ENCODE results near the gene BPIFB6.

The BPIFB6 gene

DNA sequence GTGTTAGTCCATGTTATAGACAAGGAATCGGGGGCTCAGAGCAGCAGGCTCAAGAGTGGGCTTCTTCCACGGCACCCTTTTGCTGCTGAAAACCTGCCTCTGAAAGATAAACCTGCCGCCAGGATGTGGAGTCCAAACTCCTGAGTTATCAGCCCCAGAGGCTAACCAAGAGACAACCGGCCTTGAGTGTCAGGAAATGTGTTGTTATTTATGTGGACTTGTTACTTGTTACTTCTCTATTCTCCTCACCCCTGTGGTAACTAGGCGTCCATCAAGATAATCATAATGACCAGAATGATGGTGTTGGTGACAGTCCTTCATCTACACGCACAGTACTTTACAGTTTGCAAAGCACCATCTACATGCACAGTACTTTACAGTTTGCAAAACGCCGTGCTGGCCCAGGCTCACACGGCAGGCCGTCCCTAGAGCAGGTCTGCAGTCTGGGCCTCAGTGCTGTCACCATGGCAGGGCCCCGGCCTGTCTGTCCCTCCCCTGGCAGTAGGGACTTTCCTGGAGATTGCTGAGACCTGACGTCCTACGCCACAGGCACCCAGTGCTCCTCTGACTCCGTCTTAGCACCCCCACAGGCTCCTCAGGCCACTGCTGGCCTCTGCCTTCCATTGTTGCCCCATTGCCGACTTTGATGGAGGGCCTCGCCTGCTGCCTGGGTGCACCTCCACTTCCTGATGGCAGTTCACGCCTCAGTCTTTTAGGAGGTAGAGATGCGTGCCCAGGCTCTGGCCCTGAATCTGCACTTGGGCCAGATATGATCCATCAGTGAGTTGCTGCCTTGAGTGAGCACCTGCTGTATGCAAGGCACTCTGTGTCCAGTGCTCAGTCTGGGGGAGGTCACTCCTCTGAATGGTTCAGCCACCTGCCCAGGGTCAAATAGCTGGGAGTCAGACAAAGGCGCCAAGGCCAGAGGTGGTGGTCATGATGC lies 38.9 kb downstream of the BPIFB6 start:
- no peaks in the 10 kb centered on the region for H3K4me1 Mint-ChIP-seq

DNA sequence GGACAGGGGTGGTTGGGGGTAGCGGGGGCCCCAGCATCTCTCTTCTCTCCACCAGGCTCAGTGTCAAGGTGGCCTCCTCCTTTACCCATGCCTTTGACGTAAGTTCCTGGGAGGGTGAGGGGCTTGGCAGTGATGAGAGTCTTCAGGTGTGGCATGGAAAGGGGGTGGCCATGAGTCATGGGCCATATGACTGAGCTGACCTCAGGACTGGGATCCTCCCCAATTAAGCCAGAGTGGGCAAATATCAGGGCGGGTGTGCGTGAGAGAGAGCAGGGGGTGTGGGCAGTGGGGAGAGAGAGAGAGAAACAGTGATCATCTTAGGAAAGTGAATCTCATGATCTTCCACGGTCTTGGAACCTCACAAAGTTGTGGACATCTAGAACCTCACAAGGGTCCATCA lies 39.8 kb downstream of the BPIFB6 start:
- no peak overlapping the region for H3K27ac Mint-ChIP-seq
- no peaks in the 10 kb centered on the region for H3K9me3 Mint-ChIP-seq
- H3K27me3 Mint-ChIP-seq (ENCODE audit: low read depth): peaks cover 18% of the 10 kb centered on the region
- no peak overlapping the region for H3K4me3 Mint-ChIP-seq
- H3K36me3 Mint-ChIP-seq (ENCODE audit: low read depth): no peaks in the 10 kb centered on the region
- H3K4me1 Mint-ChIP-seq: no peaks in the 10 kb centered on the region
- TF ChIP-seq, protein P1, sequence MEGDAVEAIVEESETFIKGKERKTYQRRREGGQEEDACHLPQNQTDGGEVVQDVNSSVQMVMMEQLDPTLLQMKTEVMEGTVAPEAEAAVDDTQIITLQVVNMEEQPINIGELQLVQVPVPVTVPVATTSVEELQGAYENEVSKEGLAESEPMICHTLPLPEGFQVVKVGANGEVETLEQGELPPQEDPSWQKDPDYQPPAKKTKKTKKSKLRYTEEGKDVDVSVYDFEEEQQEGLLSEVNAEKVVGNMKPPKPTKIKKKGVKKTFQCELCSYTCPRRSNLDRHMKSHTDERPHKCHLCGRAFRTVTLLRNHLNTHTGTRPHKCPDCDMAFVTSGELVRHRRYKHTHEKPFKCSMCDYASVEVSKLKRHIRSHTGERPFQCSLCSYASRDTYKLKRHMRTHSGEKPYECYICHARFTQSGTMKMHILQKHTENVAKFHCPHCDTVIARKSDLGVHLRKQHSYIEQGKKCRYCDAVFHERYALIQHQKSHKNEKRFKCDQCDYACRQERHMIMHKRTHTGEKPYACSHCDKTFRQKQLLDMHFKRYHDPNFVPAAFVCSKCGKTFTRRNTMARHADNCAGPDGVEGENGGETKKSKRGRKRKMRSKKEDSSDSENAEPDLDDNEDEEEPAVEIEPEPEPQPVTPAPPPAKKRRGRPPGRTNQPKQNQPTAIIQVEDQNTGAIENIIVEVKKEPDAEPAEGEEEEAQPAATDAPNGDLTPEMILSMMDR (IDR thresholded peaks at IDR 0.05; ENCODE audit: unreplicated experiment in 3 of 3): no peak

More for the DNA sequence above, 38.9 kb downstream of the BPIFB6 start:
- H3K36me3 Mint-ChIP-seq (ENCODE audit: low read depth): no peaks in the 10 kb centered on the region
- H3K27me3 Mint-ChIP-seq (ENCODE audit: low read depth): peaks cover 12% of the 10 kb centered on the region
- H3K9me3 Mint-ChIP-seq: no peaks in the 10 kb centered on the region
- no peak overlapping the region for H3K4me3 Mint-ChIP-seq
- TF ChIP-seq, protein P1 (IDR thresholded peaks at IDR 0.05; ENCODE audit: unreplicated experiment in 3 of 3): no peak
- H3K27ac Mint-ChIP-seq: no peak overlapping the region

- no peak overlapping the region for H3K4me3 Mint-ChIP-seq
- no peaks in the 10 kb centered on the region for H3K36me3 Mint-ChIP-seq (ENCODE audit: low read depth)
- H3K4me1 Mint-ChIP-seq: no peaks in the 10 kb centered on the region
- H3K27ac Mint-ChIP-seq: no peak overlapping the region
- H3K27me3 Mint-ChIP-seq (ENCODE audit: low read depth): peaks cover 18% of the 10 kb centered on the region
- TF ChIP-seq, protein P1 (IDR thresholded peaks at IDR 0.05; ENCODE audit: unreplicated experiment in 3 of 3): no peak
- no peaks in the 10 kb centered on the region for H3K9me3 Mint-ChIP-seq
These were observed 40.9 kb downstream of the BPIFB6 start for GRCh38 chr20:33072362-33072761.

DNA sequence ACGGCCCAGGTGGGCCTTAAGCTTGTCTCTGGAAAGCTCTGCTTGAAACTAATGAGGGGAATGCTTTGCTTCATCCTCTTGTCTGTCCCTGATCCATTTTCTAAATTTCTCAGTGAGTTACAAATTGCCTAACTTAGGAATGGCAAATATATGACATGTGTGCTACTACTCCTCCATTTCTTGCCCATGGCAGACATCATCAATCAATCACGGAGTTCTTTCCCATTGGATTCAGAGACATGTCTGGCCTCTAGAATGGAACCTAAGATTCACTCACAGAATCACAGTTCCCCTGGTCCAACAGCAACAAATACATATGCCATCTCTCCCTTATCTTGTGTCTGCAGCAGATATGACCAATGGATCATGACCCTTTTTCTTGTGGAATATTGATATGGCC lies 41.4 kb downstream of the BPIFB6 start:
- Mint-ChIP-seq H3K27me3 (ENCODE audit: low read depth) (peaks cover 18% of the 10 kb centered on the region), H3K4me3 (no peak overlapping the region), H3K36me3 (ENCODE audit: low read depth) (no peaks in the 10 kb centered on the region), H3K27ac (no peak overlapping the region), H3K4me1 (no peaks in the 10 kb centered on the region), H3K9me3 (no peaks in the 10 kb centered on the region)
- TF ChIP-seq, protein P1 (IDR thresholded peaks at IDR 0.05; ENCODE audit: unreplicated experiment in 3 of 3): no peak

GRCh38 chr20:33074675-33075074 lies 43.2 kb downstream of the BPIFB6 start:
- H3K4me3 Mint-ChIP-seq: no peak overlapping the region
- H3K27me3 Mint-ChIP-seq (ENCODE audit: low read depth): peaks cover 19% of the 10 kb centered on the region
- H3K4me1 Mint-ChIP-seq: no peaks in the 10 kb centered on the region
- TF ChIP-seq, protein P1 (IDR thresholded peaks at IDR 0.05; ENCODE audit: unreplicated experiment in 3 of 3): no peak
- H3K27ac Mint-ChIP-seq: no peak overlapping the region
- no peaks in the 10 kb centered on the region for H3K36me3 Mint-ChIP-seq (ENCODE audit: low read depth)
- H3K9me3 Mint-ChIP-seq: no peaks in the 10 kb centered on the region

DNA sequence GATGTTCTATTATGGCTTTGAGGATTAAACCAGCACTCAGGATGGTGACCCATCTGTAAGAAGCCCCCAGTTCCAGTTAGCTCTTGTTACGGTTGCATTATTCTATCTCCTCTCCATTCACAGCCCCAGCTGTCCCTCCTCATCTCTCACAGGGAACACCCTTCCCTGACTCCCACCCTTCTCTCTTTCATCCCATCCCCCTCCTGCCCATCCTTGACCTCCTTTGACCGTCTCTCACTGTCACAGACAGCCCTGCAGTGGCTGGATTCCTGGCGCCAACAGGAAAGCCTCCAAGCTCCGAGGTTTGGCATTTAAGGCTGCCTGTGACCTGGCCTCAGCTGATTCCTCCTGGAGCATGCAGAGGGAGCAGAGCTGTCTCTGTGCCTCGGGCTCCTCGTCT lies 43.8 kb downstream of the BPIFB6 start:
- Mint-ChIP-seq H3K4me3 (no peak overlapping the region), H3K36me3 (ENCODE audit: low read depth) (no peaks in the 10 kb centered on the region), H3K9me3 (no peaks in the 10 kb centered on the region), H3K27me3 (ENCODE audit: low read depth) (peaks cover 19% of the 10 kb centered on the region), H3K4me1 (no peaks in the 10 kb centered on the region), H3K27ac (no peak overlapping the region)
- TF ChIP-seq, protein P1 (IDR thresholded peaks at IDR 0.05; ENCODE audit: unreplicated experiment in 3 of 3): no peak
